C4-2B (cell line): Measurements from ENCODE around the gene SLC31A1.

Source experiments
- CTCF ChIP-seq: fragments of 450-650 bp; conservative IDR thresholded peaks from 2 replicates; pipeline ENCODE4 v1.5.1; 2017; ENCODE audit warnings: mild to moderate bottlenecking
- ZFX ChIP-seq: fragments of 450-650 bp; IDR thresholded peaks from 2 replicates; pipeline ENCODE4 v1.6.1; 2017

DNA sequence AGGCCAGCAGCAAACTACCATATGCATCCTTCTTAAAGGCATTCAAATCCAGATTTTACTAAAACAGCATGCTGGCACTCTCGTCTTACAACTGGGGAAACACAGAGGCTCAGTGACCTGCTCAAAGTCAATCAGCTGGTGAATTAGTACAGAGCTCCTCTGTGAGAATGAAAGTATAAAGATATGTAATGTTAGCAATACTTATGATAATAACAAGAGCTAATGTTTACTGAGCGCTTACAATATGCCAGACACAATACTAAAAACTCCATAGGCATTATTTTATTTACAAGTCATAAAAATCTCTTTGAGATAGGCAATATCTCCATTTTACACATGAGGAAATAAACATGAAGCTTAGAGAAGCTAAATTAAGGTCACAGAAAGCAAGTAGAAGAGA lies 28.9 kb upstream of the SLC31A1 start:
- TF ChIP-seq CTCF (no peak), ZFX (no peak)
